HepG2 (cell line): ENCODE results near the gene CCM2. TPM values are rescaled to one million over a fixed set of nuclear protein-coding genes. Genes with fewer than 3 reads are reported as not detected.

Source experiments
- BATF2 ChIP-seq: sonication (generic); formaldehyde crosslinking; IDR thresholded peaks from 2 replicates; pipeline ENCODE4 v1.8.0; 2022; ENCODE audit warnings: mild to moderate bottlenecking, missing genetic modification reagents, moderate library complexity
- CCAR2 ChIP-seq: fragments of 200-400 bp; formaldehyde crosslinking; optimal IDR thresholded peaks from 2 replicates; pipeline ENCODE3; 2018; ENCODE audit warnings: low read depth, mild to moderate bottlenecking, low read length, moderate library complexity
- DRAP1 ChIP-seq: IDR thresholded peaks from 2 replicates; pipeline ENCODE4 v1.6.1; 2016; ENCODE audit warnings: missing genetic modification reagents, missing compliant biosample characterization
- KDM5B ChIP-seq: sonication (generic); formaldehyde crosslinking; IDR thresholded peaks from 2 replicates; pipeline ENCODE4 v1.4.0; 2020; ENCODE audit warnings: missing genetic modification reagents, mild to moderate bottlenecking, borderline replicate concordance
- LCORL ChIP-seq, 2 experiments: fragments of 450-650 bp in 1 of 2; sonication (generic) in 1 of 2; formaldehyde crosslinking in 1 of 2; IDR thresholded peaks; 2 replicates each; pipeline versions ENCODE4 v1.5.0 to v1.6.1; 2017 to 2020; ENCODE audit warnings: antibody characterized with exemption in 1 of 2, missing genetic modification reagents in 1 of 2
- POLR2AphosphoS5 ChIP-seq: IDR thresholded peaks from 2 replicates; pipeline ENCODE4 v1.6.1; 2012; ENCODE audit warnings: low read depth, low read length
- RBM39 ChIP-seq: fragments of 200-400 bp; formaldehyde crosslinking; IDR thresholded peaks from one replicate; pipeline ENCODE4 v1.6.1; 2018; ENCODE audit warnings: antibody characterized with exemption, mild to moderate bottlenecking, low read depth, low read length; ENCODE audit not compliant: poor library complexity, severe bottlenecking
- SP2 ChIP-seq: sonication (generic); formaldehyde crosslinking; IDR thresholded peaks from 2 replicates; pipeline ENCODE4 v1.5.1; 2020; ENCODE audit warnings: mild to moderate bottlenecking, missing genetic modification reagents
- SP4 ChIP-seq: sonication (generic); formaldehyde crosslinking; IDR thresholded peaks from 2 replicates; pipeline ENCODE4 v1.8.1; 2023; ENCODE audit warnings: mild to moderate bottlenecking, missing genetic modification reagents
- TEF ChIP-seq: sonication (generic); formaldehyde crosslinking; IDR thresholded peaks from 2 replicates; pipeline ENCODE4 v1.5.0; 2020; ENCODE audit warnings: missing genetic modification reagents
- TFDP2 ChIP-seq: sonication (generic); formaldehyde crosslinking; IDR thresholded peaks from 2 replicates; pipeline ENCODE4 v1.4.0; 2020; ENCODE audit warnings: missing genetic modification reagents
- TGIF2 ChIP-seq: IDR thresholded peaks from 2 replicates; pipeline ENCODE4 v1.6.1; 2016; ENCODE audit warnings: control low read depth, missing compliant biosample characterization
- ZBED4 ChIP-seq: sonication (generic); formaldehyde crosslinking; IDR thresholded peaks from 2 replicates; pipeline ENCODE4 v1.4.0; 2020; ENCODE audit warnings: missing genetic modification reagents, borderline replicate concordance
- ZNF44 ChIP-seq: sonication (generic); formaldehyde crosslinking; IDR thresholded peaks from 2 replicates; pipeline ENCODE4 v1.5.1; 2020; ENCODE audit warnings: mild to moderate bottlenecking, missing genetic modification reagents
- ZNF784 ChIP-seq: sonication (generic); formaldehyde crosslinking; IDR thresholded peaks from 2 replicates; pipeline ENCODE4 v1.5.1; 2020; ENCODE audit warnings: missing genetic modification reagents, mild to moderate bottlenecking, borderline replicate concordance
- ZNF816 ChIP-seq: sonication (generic); formaldehyde crosslinking; IDR thresholded peaks from 2 replicates; pipeline ENCODE4 v1.8.0; 2022; ENCODE audit warnings: missing genetic modification reagents, mild to moderate bottlenecking, borderline replicate concordance
- polyA plus RNA-seq, 8 experiments: library from polyadenylated mRNA; depleted of rRNA in 3 of 8; stranded (reverse) in 7 of 8; unstranded in 1 of 8; fragments of >200 nt; fragmentation: Illumina TruSeq in 4 of 8; extraction: Trizol in 4 of 8; gene quantifications; 2 replicates each; pipeline versions ENCODE4 v1.2.1 to v1.2.3, GENCODE V29; 2011 to 2016; ENCODE audit warnings: low read depth in 4 of 8, missing spikeins in 1 of 8, mixed read lengths in 1 of 8; ENCODE audit not compliant: insufficient read depth in 1 of 8
- total RNA-seq, 5 experiments: library from RNA; depleted of rRNA; stranded (reverse); fragments of >200 nt; fragmentation: Illumina TruSeq; extraction: Trizol; gene quantifications; 2 replicates each; pipeline ENCODE4 v1.2.3, GENCODE V29; 2016; ENCODE audit warnings: low read depth in 1 of 5
- TF ChIP-seq, protein P1 (sequence below): sonication (generic); formaldehyde crosslinking; IDR thresholded peaks from 2 replicates; pipeline ENCODE4 v1.5.1; 2020; ENCODE audit warnings: mild to moderate bottlenecking, missing genetic modification reagents, moderate library complexity

The CCM2 gene
- total and polyA plus RNA-seq, 2 of the 13 experiments (the other 11 are each of a cell fraction or from before 2014, with no cell fraction given), result 13.7 to 15.8 TPM

GRCh38 chr7:45111298-45112223 lies 111.6 kb downstream of the CCM2 start, which contains the start of gene TBRG4 (continued):
- TF ChIP-seq TEF, result no peak
- TF ChIP-seq ZNF44 (CRISPR knock-in tag), result peak; percentile 78
- TF ChIP-seq KDM5B, result peak; percentile 95
- TF ChIP-seq SP4 (CRISPR knock-in tag), result peak; percentile 98
- TF ChIP-seq SP2, result peak; percentile 76
- TF ChIP-seq BATF2, result peak; percentile 51; the same call in 1 of the 2 replicates
- TF ChIP-seq CCAR2, result peak; percentile 79
- TF ChIP-seq DRAP1 (CRISPR knock-in tag), result peak; percentile 86
- TF ChIP-seq LCORL (IDR thresholded peaks at IDR 0.05), result no peak
- TF ChIP-seq LCORL (CRISPR knock-in tag; IDR thresholded peaks at IDR 0.05), result peak; percentile 82
- TF ChIP-seq POLR2AphosphoS5, result peak; percentile 93
- TF ChIP-seq RBM39, result peak; percentile 48
- peak; percentile 76; the same call in 1 of the 2 replicates for TF ChIP-seq TGIF2
- TF ChIP-seq ZNF816, result peak; percentile 10; the same call in 1 of the 2 replicates
- peak; percentile 89; the same call in 1 of the 2 replicates for TF ChIP-seq ZNF784
- peak; percentile 58; the same call in 1 of the 2 replicates for TF ChIP-seq ZBED4 (CRISPR knock-in tag)
- TF ChIP-seq, protein P1, sequence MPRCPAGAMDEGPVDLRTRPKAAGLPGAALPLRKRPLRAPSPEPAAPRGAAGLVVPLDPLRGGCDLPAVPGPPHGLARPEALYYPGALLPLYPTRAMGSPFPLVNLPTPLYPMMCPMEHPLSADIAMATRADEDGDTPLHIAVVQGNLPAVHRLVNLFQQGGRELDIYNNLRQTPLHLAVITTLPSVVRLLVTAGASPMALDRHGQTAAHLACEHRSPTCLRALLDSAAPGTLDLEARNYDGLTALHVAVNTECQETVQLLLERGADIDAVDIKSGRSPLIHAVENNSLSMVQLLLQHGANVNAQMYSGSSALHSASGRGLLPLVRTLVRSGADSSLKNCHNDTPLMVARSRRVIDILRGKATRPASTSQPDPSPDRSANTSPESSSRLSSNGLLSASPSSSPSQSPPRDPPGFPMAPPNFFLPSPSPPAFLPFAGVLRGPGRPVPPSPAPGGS (CRISPR knock-in tag), result peak; percentile 86; the same call in 1 of the 2 replicates
- TF ChIP-seq TFDP2 (CRISPR knock-in tag), result peak; percentile 73
